Breast epithelium (tissue), 4 donors: ENCODE results near the gene AKR1C2. TPM values are rescaled to one million over a fixed set of nuclear protein-coding genes. Genes with fewer than 3 reads are reported as not detected.
"Not testable (repeated sequence)": the region's sequence is repeated elsewhere in the genome, so short reads cannot be mapped to it uniquely, and the experiment has no call there.

Experiments
- DNase-seq, 2 donors: peaks; one replicate each; pipeline ENCODE4 v3.0.0-alpha.2; 2019; ENCODE audit warnings: low spot score in 2 of 2
- H3K27ac ChIP-seq, 2 donors: fragments of 200-600 bp; sonication (generic) in 1 of 2; one replicate each; pipeline ENCODE4 v1.5.1; 2016 to 2019; ENCODE audit warnings: mild to moderate bottlenecking in 1 of 2
- H3K27me3 ChIP-seq, 2 donors: fragments of 200-600 bp; sonication (generic) in 1 of 2; one replicate each; pipeline versions ENCODE4 v1.5.1 to v1.6.0; 2017 to 2019; ENCODE audit warnings: control low read depth in 1 of 2, mild to moderate bottlenecking in 1 of 2
- H3K36me3 ChIP-seq: fragments of 200-600 bp; one replicate; pipeline ENCODE4 v1.5.1; 2019
- H3K4me1 ChIP-seq, 2 donors: fragments of 200-600 bp; sonication (generic); one replicate each; pipeline ENCODE4 v1.5.1; 2016 to 2019; ENCODE audit warnings: control low read depth in 1 of 2
- H3K4me3 ChIP-seq, 3 donors: fragments of 200-600 bp; sonication (generic); 1 replicate in 2 of 3; 2 replicates in 1 of 3; pipeline ENCODE4 v1.5.1; 2016 to 2019; ENCODE audit warnings: mild to moderate bottlenecking in 3 of 3, moderate library complexity in 2 of 3
- H3K9me3 ChIP-seq, 2 donors: fragments of 200-600 bp; sonication (generic) in 1 of 2; one replicate each; pipeline ENCODE4 v1.5.1; 2016 to 2019; ENCODE audit warnings: control low read depth in 1 of 2
- CTCF ChIP-seq, 3 donors: fragments of 450-650 bp; IDR thresholded peaks; one replicate each; pipeline ENCODE4 v1.5.1; 2016 to 2017; ENCODE audit warnings: antibody characterized with exemption in 3 of 3, mild to moderate bottlenecking in 3 of 3, moderate library complexity in 3 of 3
- POLR2A ChIP-seq: fragments of 450-650 bp; IDR thresholded peaks from one replicate; pipeline ENCODE4 v1.6.1; 2016; ENCODE audit warnings: antibody characterized with exemption, mild to moderate bottlenecking, moderate library complexity
- POLR2AphosphoS5 ChIP-seq, 3 donors: sonication (generic); formaldehyde crosslinking; IDR thresholded peaks; one replicate each; pipeline ENCODE4 v1.6.1; 2017; ENCODE audit warnings: antibody characterized with exemption in 3 of 3
- intact Hi-C: fragments of 100-400 bp; cut with DNase I; formaldehyde crosslinking; loops from one replicate; pipeline ENCODE4 v1.15.1; 2023; ENCODE audit warnings: low total_unique reads
- total RNA-seq, 3 donors: library from RNA; depleted of rRNA; stranded (reverse); fragments of >200 nt; gene quantifications; one replicate each; pipeline ENCODE4 v1.1.0, GENCODE V29; 2016

AKR1C2 gene
- total RNA-seq, 3 donors from 2014 or later: 25.9 to 259 (median 25.9) TPM

GRCh38 chr10:4943821-4944220, 59.8 kb downstream of the AKR1C2 start:
- no peak for DNase-seq
- Histone ChIP-seq H3K36me3 (no peaks in the 10 kb centered on the region), H3K27me3 (no peaks in the 10 kb centered on the region), H3K9me3 (no peaks in the 10 kb centered on the region), H3K4me3 (no peak overlapping the region), H3K4me1 (peaks cover 0 to 4% of the 10 kb centered on the region in 2 donors), H3K27ac (peak overlapping the region; percentile 57 to 79)
- intact Hi-C loops: no loop called here
- TF ChIP-seq CTCF (IDR thresholded peaks at IDR 0.05): no peak

GRCh38 chr10:4943416-4943815, 60.2 kb downstream of the AKR1C2 start:
- H3K4me1 ChIP-seq, H3K4me3 ChIP-seq, intact Hi-C loops, DNase-seq, H3K9me3 ChIP-seq, H3K36me3 ChIP-seq, H3K27me3 ChIP-seq: not testable (repeated sequence)
- peak overlapping the region; percentile 57 to 79 for H3K27ac ChIP-seq

GRCh38 chr10:4942931-4943330, 60.7 kb downstream of the AKR1C2 start:
- H3K4me1 ChIP-seq: not testable (repeated sequence)

GRCh38 chr10:4941540-4942330, 61.9 kb downstream of the AKR1C2 start:
- Histone ChIP-seq H3K36me3 (no peaks in the 10 kb centered on the region), H3K4me1 (no peaks in the 10 kb centered on the region), H3K27me3 (no peaks in the 10 kb centered on the region), H3K27ac (peak overlapping the region; percentile 69 to 79), H3K9me3 (no peaks in the 10 kb centered on the region), H3K4me3 (no peak overlapping the region)
- intact Hi-C loops: no loop called here
- DNase-seq: no peak
- TF ChIP-seq POLR2A: no peak
- TF ChIP-seq POLR2AphosphoS5 (IDR thresholded peaks at IDR 0.05): no peak
- no peak for TF ChIP-seq CTCF (IDR thresholded peaks at IDR 0.05)

More at GRCh38 chr10:4942931-4943330, 60.7 kb downstream of the AKR1C2 start:
- intact Hi-C loops, DNase-seq, H3K27me3 ChIP-seq, H3K4me3 ChIP-seq, H3K9me3 ChIP-seq, H3K36me3 ChIP-seq: not testable (repeated sequence)
- H3K27ac ChIP-seq: peak overlapping the region; percentile 57 to 79

- peak overlapping the region; percentile 67 to 79 for H3K27ac ChIP-seq
- H3K27me3 ChIP-seq, H3K36me3 ChIP-seq, DNase-seq, intact Hi-C loops, H3K9me3 ChIP-seq, H3K4me3 ChIP-seq, H3K4me1 ChIP-seq: not testable (repeated sequence)
These were observed 62.7 kb downstream of the AKR1C2 start for GRCh38 chr10:4940909-4941308.

GRCh38 chr10:4940073-4940428, 63.6 kb downstream of the AKR1C2 start:
- H3K4me1 ChIP-seq, intact Hi-C loops, H3K36me3 ChIP-seq, H3K27me3 ChIP-seq, H3K27ac ChIP-seq, H3K4me3 ChIP-seq, H3K9me3 ChIP-seq, DNase-seq: not testable (repeated sequence)

- intact Hi-C loops: no loop called here
- no peaks in the 10 kb centered on the region for H3K27me3 ChIP-seq
- no peaks in the 10 kb centered on the region for H3K4me1 ChIP-seq
- TF ChIP-seq POLR2A (no peak), CTCF (IDR thresholded peaks at IDR 0.05) (no peak), POLR2AphosphoS5 (IDR thresholded peaks at IDR 0.05) (no peak)
- no peak overlapping the region for H3K27ac ChIP-seq
- H3K9me3 ChIP-seq: no peaks in the 10 kb centered on the region
- no peaks in the 10 kb centered on the region for H3K36me3 ChIP-seq
- no peak overlapping the region for H3K4me3 ChIP-seq
- DNase-seq: no peak
These were observed 64.2 kb downstream of the AKR1C2 start for GRCh38 chr10:4939224-4940072.
